GM19023 (cell line): ENCODE measurements around the gene ZSCAN25.
"Not testable (repeated sequence)": the region's sequence is repeated elsewhere in the genome, so short reads cannot be mapped to it uniquely, and the experiment has no call there.

Experiments used
- ATAC-seq: cut with Tn5 transposase; IDR thresholded peaks from one replicate; pipeline ENCODE4 v1.9.1; 2021; ENCODE audit warnings: mild to moderate bottlenecking, moderate library complexity; ENCODE audit not compliant: unreplicated experiment

Gene ZSCAN25

GRCh38 chr7:99644431-99644830 is 27.7 kb downstream of the ZSCAN25 start:
- ATAC-seq = no peak

GRCh38 chr7:99645590-99645989 is 28.8 kb downstream of the ZSCAN25 start:
- no peak for ATAC-seq

GRCh38 chr7:99648843-99649242 is 32.1 kb downstream of the ZSCAN25 start:
- ATAC-seq = no peak

GRCh38 chr7:99651290-99651689 is 34.5 kb downstream of the ZSCAN25 start:
- ATAC-seq = no peak

GRCh38 chr7:99652671-99653070 is 35.9 kb downstream of the ZSCAN25 start:
- no peak for ATAC-seq

GRCh38 chr7:99653269-99653668 is 36.5 kb downstream of the ZSCAN25 start:
- not testable (repeated sequence) for ATAC-seq

GRCh38 chr7:99653754-99654153 is 37.0 kb downstream of the ZSCAN25 start:
- no peak for ATAC-seq

- ATAC-seq = not testable (repeated sequence)
Measured at GRCh38 chr7:99654626-99655025, 37.9 kb downstream of the ZSCAN25 start.

- not testable (repeated sequence) for ATAC-seq
Measured at GRCh38 chr7:99657879-99658278, 41.1 kb downstream of the ZSCAN25 start.

- no peak for ATAC-seq
Measured at GRCh38 chr7:99665312-99666012, 48.7 kb downstream of the ZSCAN25 start.

GRCh38 chr7:99666013-99666395 is 49.3 kb downstream of the ZSCAN25 start:
- no peak for ATAC-seq

GRCh38 chr7:99667179-99667578 is 50.4 kb downstream of the ZSCAN25 start:
- ATAC-seq = no peak

- no peak for ATAC-seq
Measured at GRCh38 chr7:99668541-99668940, 51.8 kb downstream of the ZSCAN25 start.

- no peak for ATAC-seq
Measured at GRCh38 chr7:99669782-99670181, 53.0 kb downstream of the ZSCAN25 start.

GRCh38 chr7:99672573-99672972 is 55.8 kb downstream of the ZSCAN25 start:
- ATAC-seq = no peak

- no peak for ATAC-seq
Measured at GRCh38 chr7:99674995-99675742, 58.4 kb downstream of the ZSCAN25 start.

- no peak for ATAC-seq
Measured at GRCh38 chr7:99677013-99677647, 60.4 kb downstream of the ZSCAN25 start.

GRCh38 chr7:99677648-99678045 is 60.9 kb downstream of the ZSCAN25 start:
- no peak for ATAC-seq

GRCh38 chr7:99679032-99679399 is 62.3 kb downstream of the ZSCAN25 start:
- ATAC-seq = no peak

- ATAC-seq = no peak
Measured at GRCh38 chr7:99679400-99680191, 62.9 kb downstream of the ZSCAN25 start, which contains the start of gene CYP3A5. Gene CYP3A5 (minus strand): TSS chr7:99679996. CDS start chr7:99679896, 100 bp downstream.
